ENCODE data around the gene ANKMY1.

GRCh38 chr2:240462707-240463273 is 95.0 kb downstream of the ANKMY1 start:
- TF ChIP-seq CTCF (IDR thresholded peaks at IDR 0.05), result no peak
- TF ChIP-seq POLR2A (IDR thresholded peaks at IDR 0.05; ENCODE audit: low read depth), result no peak
- TF ChIP-seq POLR2AphosphoS5 (IDR thresholded peaks at IDR 0.05), result no peak
- no peak for TF ChIP-seq EP300 (IDR thresholded peaks at IDR 0.05)
